IgD-negative memory B cell (primary cell): ENCODE results near the gene EVI2A. TPM values are rescaled to one million over a fixed set of nuclear protein-coding genes. Genes with fewer than 3 reads are reported as not detected.
"Not testable (repeated sequence)": the region's sequence is repeated elsewhere in the genome, so short reads cannot be mapped to it uniquely, and the experiment has no call there.

Experiments
- H3K27ac Mint-ChIP-seq, 3 donors: one replicate each; pipeline ENCODE4 v1.8.0; 2020 to 2022; ENCODE audit warnings: mild to moderate bottlenecking in 3 of 3, mixed read lengths in 3 of 3, moderate library complexity in 1 of 3
- H3K27me3 Mint-ChIP-seq: one replicate; pipeline ENCODE4 v1.8.0; 2021; ENCODE audit warnings: mixed read lengths
- H3K36me3 Mint-ChIP-seq: one replicate; pipeline ENCODE4 v1.8.0; 2020; ENCODE audit warnings: mild to moderate bottlenecking, mixed read lengths
- H3K4me1 Mint-ChIP-seq, 3 donors: one replicate each; pipeline ENCODE4 v1.8.0; 2020 to 2022; ENCODE audit warnings: mixed read lengths in 3 of 3, mild to moderate bottlenecking in 1 of 3
- H3K4me3 Mint-ChIP-seq, 4 donors: one replicate each; pipeline ENCODE4 v1.8.0; 2020 to 2022; ENCODE audit warnings: mild to moderate bottlenecking in 4 of 4, mixed read lengths in 4 of 4, moderate library complexity in 3 of 4
- H3K9me3 Mint-ChIP-seq, 3 donors: one replicate each; pipeline ENCODE4 v1.8.0; 2020 to 2021; ENCODE audit warnings: mixed read lengths in 3 of 3, mild to moderate bottlenecking in 1 of 3
- polyA plus RNA-seq: library from polyadenylated mRNA; unstranded; fragments of 300-500 nt; fragmentation: Illumina TruSeq; gene quantifications from one replicate; pipeline ENCODE4 v1.2.3, GENCODE V29; 2021

EVI2A gene, protein sequence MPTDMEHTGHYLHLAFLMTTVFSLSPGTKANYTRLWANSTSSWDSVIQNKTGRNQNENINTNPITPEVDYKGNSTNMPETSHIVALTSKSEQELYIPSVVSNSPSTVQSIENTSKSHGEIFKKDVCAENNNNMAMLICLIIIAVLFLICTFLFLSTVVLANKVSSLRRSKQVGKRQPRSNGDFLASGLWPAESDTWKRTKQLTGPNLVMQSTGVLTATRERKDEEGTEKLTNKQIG
- 30.2 TPM for polyA plus RNA-seq

DNA sequence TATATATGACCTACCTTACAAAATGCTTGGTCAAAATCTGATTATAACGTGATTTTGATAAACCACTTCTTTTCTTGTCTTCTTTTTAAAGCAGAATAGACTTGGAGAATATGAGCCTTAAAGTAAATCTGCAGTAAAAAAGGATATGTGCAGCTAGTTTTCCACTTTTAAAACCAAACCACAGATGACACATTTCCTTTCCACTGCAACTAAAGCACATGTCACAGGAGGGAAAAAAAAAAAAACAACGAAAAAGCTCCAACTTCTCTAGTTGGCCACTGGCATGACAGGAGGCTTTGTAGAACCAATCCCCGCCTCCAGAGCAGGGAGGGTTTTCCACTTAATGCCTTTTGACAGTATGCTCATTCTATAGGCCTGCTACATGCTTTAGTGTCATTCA, at the start of gene EVI2A:
EVI2A (minus strand) TSS at position 142 of the 400 bp plus-strand sequence. CDS start 2,609 bp downstream, outside the sequence.
- Mint-ChIP-seq H3K27me3 (no peaks in the 10 kb centered on the region), H3K9me3 (no peaks in the 10 kb centered on the region), H3K27ac (peak within 1 kb of the TSS; percentile 82 to 96 (median 93)), H3K4me1 (peaks cover 15 to 22% (median 19%) of the 10 kb centered on the region in 3 donors), H3K36me3 (peaks cover under 1% of the 10 kb centered on the region), H3K4me3 (peak within 1 kb of the TSS; percentile 93 to 95 (median 94))

DNA sequence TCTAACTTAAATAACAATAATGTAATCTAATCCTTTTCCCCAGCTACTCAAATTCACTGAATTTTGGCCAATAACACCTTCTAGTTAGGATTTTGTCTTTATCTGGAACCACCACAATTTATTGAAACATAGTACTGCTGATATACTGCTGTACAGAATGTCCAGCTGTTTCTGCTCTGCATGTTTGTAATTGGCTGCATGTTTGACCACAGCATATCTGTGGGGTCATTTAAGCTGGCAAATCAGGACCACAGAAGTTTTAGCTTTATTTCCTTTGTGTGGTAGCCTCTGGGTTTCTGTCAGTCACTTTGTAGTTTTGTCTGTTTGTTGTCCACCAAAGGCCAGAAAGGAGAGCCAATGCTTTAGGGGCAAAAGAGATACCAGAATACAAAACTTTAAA, 47.8 kb upstream of the EVI2A start:
- Mint-ChIP-seq H3K9me3 (no peaks in the 10 kb centered on the region), H3K36me3 (peaks cover 9% of the 10 kb centered on the region), H3K4me3 (peak overlapping the region in 1 of 4 donors; percentile 46), H3K27ac (peak overlapping the region in 1 of 3 donors; percentile 11), H3K27me3 (no peaks in the 10 kb centered on the region), H3K4me1 (peaks cover 24 to 28% (median 26%) of the 10 kb centered on the region in 3 donors)

DNA sequence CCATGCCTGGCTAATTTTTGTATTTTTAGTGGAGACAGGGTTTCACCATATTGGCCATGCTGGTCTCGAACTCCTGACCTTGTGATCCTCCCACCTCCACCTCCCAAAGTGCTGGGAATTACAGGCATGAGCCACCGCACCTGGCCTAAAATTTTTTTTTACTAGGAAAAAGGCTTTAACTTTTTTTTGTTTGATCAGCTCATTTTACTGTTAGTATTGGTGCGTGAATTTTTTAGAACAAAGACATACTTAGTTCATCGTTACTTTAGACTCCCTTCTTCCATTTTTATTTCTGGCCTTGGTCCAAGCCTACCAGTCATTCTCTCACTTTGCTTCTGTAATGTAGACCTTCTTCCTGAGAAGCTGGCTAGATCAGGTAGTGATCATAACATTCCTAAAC, 44.7 kb upstream of the EVI2A start:
- peaks cover 13% of the 10 kb centered on the region for H3K36me3 Mint-ChIP-seq
- H3K9me3 Mint-ChIP-seq: no peaks in the 10 kb centered on the region
- no peak overlapping the region for H3K27ac Mint-ChIP-seq
- peaks cover 10 to 17% (median 12%) of the 10 kb centered on the region in 3 donors for H3K4me1 Mint-ChIP-seq
- no peak overlapping the region for H3K4me3 Mint-ChIP-seq
- H3K27me3 Mint-ChIP-seq: no peaks in the 10 kb centered on the region

DNA sequence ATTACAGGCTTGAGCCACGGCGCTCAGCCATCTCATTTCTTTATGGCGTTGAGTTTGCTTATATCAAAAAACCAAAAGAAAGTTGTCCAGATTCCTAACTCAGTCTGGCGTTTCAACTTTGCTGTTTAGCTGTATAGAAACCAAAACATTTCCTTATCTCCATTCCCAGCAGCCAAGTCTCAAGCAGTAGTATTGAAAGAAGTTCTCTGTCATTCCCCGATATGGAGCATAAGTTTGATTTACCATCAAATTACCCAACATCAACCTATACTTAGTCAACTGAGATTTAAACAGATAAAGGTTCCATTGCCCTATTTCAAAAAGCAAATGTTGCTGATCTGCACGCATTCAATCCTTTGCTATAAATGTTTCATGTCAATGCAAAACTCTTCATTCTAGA, 42.6 kb upstream of the EVI2A start:
- Mint-ChIP-seq H3K36me3 (peaks cover 16% of the 10 kb centered on the region), H3K27ac (no peak overlapping the region), H3K9me3 (no peaks in the 10 kb centered on the region), H3K4me1 (peaks cover 0 to 6% (median 0%) of the 10 kb centered on the region in 3 donors), H3K27me3 (no peaks in the 10 kb centered on the region), H3K4me3 (no peak overlapping the region)

DNA sequence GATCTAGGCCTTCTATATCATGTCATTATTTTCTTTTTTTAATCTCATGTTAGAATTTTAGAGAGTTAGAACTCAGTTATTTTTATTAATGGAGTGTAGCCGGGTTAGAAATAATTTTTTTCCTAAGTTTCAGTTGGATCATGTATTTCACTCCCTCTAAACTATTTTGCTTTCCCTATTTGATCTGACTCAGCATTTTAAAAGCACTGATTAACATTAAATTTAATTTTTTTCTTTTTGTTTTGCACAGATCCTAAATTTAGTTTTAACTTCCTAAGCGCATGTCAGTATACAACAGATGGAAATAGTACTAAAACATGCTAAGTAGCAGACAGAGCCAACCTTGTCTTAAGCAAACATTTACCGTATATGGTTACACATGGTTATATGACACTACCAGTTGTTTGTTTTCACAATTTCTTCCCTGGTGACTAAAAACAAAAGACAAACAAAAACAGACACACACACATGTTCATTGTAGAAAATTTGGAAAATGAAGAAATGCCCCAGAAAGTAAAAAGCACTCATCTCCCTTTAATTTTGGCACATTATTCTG, 36.5 kb upstream of the EVI2A start:
- no peak overlapping the region for H3K27ac Mint-ChIP-seq
- H3K27me3 Mint-ChIP-seq: no peaks in the 10 kb centered on the region
- H3K4me1 Mint-ChIP-seq: no peaks in the 10 kb centered on the region
- no peaks in the 10 kb centered on the region for H3K9me3 Mint-ChIP-seq
- H3K4me3 Mint-ChIP-seq: no peak overlapping the region
- peaks cover 14% of the 10 kb centered on the region for H3K36me3 Mint-ChIP-seq

DNA sequence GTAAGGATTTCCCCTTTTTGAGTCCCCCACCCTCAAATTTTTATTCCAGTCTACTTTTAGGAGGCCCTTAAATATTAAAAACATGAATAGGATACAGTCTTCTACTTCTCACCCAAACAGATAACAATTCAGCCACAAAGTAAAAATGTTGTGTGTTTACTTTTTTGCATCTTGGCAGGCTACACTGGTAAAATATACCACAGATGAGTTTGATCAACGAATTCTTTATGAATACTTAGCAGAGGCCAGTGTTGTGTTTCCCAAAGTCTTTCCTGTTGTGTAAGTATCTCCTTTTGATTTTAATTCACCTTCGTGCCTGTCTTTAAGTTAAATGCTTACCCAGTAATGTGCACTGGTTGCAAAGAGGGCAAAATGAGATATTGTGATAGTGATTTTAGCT, 35.7 kb upstream of the EVI2A start:
- Mint-ChIP-seq H3K4me3 (no peak overlapping the region), H3K27ac (no peak overlapping the region), H3K4me1 (no peaks in the 10 kb centered on the region), H3K36me3 (peaks cover 13% of the 10 kb centered on the region), H3K9me3 (no peaks in the 10 kb centered on the region), H3K27me3 (no peaks in the 10 kb centered on the region)

DNA sequence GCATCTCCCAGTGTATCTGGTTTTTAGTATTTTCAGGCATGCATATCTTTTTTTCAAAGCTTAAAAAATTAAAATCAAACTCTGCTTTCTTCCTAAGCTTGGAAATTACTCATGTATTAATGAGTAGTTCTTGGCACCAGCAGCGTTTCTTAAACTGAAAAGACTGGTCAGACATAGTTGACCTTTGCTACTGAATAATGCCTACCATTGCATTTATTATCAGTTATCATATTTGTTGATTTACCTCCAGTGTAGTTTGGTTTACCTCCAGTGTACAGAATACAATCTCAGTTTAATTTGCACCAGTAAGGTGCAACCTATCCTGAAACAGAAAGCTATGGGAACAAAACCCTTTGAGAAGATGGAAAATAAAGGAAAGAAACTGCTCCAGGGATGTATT, 34.5 kb upstream of the EVI2A start:
- Mint-ChIP-seq H3K9me3 (no peaks in the 10 kb centered on the region), H3K4me1 (no peaks in the 10 kb centered on the region), H3K36me3 (peaks cover 10% of the 10 kb centered on the region), H3K4me3 (no peak overlapping the region), H3K27me3 (no peaks in the 10 kb centered on the region), H3K27ac (no peak overlapping the region)

DNA sequence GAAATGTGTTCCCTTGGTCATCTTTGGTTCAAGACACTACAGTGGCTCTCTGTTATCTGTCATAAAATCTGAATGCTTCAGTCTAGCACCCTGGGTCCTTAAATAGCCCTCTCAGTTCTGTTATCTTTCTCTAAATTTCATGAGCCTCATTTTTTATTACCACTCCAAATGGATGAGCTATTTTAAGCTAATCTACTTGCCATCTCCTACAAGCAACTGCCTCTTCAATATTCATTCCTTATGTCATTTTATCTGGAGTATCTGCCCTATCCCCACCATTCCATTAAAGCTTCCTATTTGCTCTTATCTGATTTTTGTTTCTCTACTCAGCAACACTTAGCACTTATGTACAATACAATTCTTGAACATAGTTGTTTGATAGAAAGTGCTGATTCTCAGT, 28.0 kb upstream of the EVI2A start:
- H3K9me3 Mint-ChIP-seq: no peaks in the 10 kb centered on the region

DNA sequence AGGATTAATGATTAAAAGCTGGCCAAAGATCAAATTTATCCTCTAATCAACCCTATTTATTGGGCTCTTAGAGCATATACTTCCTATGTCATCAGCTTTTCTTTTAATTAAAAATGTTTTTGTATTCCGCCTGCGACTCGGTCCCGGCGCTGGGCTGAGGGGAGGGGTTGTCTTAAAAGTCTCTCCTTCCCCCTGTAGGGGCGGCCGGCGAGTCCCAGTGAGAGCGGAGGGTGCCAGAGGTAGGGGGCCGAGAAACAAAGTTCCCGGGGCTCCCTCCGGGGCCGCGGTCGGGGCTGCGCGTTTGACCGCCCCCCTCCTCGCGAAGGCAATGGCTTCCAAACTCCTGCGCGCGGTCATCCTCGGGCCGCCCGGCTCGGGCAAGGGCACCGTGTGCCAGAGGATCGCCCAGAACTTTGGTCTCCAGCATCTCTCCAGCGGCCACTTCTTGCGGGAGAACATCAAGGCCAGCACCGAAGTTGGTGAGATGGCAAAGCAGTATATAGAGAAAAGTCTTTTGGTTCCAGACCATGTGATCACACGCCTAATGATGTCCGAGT, 23.8 kb upstream of the EVI2A start:
- H3K27ac Mint-ChIP-seq: not testable (repeated sequence)

More for the DNA sequence above, 28.0 kb upstream of the EVI2A start:
- no peak overlapping the region for H3K27ac Mint-ChIP-seq
- no peaks in the 10 kb centered on the region for H3K27me3 Mint-ChIP-seq
- H3K4me1 Mint-ChIP-seq: no peaks in the 10 kb centered on the region
- peaks cover 10% of the 10 kb centered on the region for H3K36me3 Mint-ChIP-seq
- H3K4me3 Mint-ChIP-seq: no peak overlapping the region

DNA sequence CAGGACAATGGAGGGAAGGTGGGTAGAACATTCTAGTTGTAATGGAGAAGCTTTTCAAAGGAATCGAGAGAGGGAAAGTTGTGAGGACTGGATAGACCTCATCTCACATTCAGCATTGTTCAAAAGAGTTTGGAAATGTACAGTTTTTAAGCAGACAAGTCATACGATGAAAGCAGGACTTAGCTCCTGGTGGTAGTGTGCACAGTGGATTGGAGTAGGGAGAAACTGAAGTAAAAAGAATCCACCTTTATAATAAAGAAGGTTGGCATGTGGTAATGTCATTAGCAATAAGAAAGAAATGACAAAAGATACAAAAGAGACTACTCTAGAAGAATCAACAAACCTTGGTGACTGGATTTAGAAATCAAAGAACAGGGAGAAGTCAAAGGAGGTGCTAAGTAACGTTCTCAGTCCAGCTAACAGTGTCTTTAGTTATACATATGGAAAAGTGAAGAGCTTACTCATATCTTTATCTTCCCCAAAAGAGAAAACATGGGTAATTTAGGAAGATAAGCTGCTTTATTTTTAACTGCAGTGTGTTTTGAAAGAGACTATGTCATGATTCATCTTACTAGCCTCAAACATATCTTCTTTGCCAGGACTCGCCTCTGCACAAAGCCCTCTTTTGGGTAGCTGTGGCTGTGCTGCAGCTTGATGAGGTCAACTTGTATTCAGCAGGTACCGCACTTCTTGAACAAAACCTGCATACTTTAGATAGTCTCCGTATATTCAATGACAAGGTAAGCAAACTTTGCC, 18.7 kb upstream of the EVI2A start:
- H3K27me3 Mint-ChIP-seq: no peaks in the 10 kb centered on the region
- peak overlapping the region in 1 of 3 donors; percentile 54 for H3K27ac Mint-ChIP-seq
- no peaks in the 10 kb centered on the region for H3K9me3 Mint-ChIP-seq
- no peaks in the 10 kb centered on the region for H3K4me1 Mint-ChIP-seq
- peaks cover 18% of the 10 kb centered on the region for H3K36me3 Mint-ChIP-seq
- no peak overlapping the region for H3K4me3 Mint-ChIP-seq

More for the DNA sequence above, 23.8 kb upstream of the EVI2A start:
- H3K4me3 Mint-ChIP-seq, H3K4me1 Mint-ChIP-seq, H3K9me3 Mint-ChIP-seq, H3K27me3 Mint-ChIP-seq: not testable (repeated sequence)
- H3K36me3 Mint-ChIP-seq: peaks cover 13% of the 10 kb centered on the region

DNA sequence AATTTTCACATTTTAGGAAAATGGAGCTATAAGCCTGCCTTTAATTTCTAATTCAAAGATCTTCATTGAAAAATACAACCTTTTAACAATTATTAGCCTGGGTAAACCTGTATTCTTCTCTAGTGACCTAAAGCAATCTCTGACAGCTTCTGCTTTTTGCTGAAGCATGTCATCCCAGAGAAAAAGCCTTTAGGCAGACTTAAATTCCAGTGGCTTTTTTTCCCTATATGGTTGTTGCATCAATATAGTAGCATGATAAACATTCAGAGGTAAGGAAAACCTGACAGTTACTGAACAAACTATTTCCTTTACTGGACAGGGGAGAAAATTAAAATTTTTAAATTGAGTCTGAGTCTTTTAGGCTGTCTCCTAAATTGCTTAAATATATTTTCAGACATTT, 7.8 kb upstream of the EVI2A start:
- Mint-ChIP-seq H3K9me3 (no peaks in the 10 kb centered on the region), H3K4me1 (peaks cover 0 to 6% (median 4%) of the 10 kb centered on the region in 3 donors), H3K27ac (no peak overlapping the region), H3K4me3 (no peak overlapping the region), H3K27me3 (no peaks in the 10 kb centered on the region), H3K36me3 (peaks cover 7% of the 10 kb centered on the region)

DNA sequence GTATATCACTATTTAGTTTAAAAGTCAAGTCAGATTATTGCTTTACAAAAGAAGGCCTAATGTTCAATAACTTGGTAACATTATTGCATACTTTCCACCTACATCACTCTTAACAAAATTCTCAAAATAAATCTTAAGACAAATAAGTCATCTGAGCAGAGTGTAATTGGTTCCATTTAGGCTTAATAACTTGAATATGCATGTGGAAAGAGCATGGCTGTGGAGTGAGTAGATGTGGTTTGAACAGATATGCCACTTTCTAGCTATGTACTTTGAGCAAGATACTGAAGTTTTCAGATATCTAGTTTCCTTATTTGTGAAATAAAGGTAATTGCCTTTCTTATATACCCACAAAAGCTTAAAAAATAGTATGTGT, 6.7 kb upstream of the EVI2A start:
- Mint-ChIP-seq H3K4me1 (peaks cover 0 to 10% (median 6%) of the 10 kb centered on the region in 3 donors), H3K27me3 (no peaks in the 10 kb centered on the region), H3K27ac (peak overlapping the region in 1 of 3 donors; percentile 40), H3K9me3 (no peaks in the 10 kb centered on the region), H3K36me3 (peaks cover 7% of the 10 kb centered on the region), H3K4me3 (no peak overlapping the region)

DNA sequence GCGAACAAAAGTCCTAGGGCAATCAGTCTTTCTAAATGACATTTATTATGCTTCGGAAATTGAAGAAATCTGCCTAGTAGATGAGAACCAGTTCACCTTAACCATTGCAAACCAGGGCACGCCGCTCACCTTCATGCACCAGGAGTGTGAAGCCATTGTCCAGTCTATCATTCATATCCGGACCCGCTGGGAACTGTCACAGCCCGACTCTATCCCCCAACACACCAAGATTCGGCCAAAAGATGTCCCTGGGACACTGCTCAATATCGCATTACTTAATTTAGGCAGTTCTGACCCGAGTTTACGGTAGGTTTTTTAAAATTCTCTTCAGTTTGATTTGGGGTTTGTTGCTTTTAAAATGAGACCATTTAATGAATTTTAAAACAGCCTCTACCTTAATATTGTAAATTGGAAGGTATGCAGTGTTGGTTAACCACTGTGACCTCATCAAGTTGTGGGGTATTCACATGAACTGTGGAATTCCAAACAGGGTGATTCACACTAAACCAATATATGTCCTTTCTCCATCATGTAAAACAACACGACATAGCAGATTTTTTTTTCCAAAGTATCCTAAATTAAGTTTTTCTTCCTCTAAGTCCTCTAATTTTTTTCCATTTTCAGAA, 6.2 kb upstream of the EVI2A start:
- no peaks in the 10 kb centered on the region for H3K9me3 Mint-ChIP-seq
- H3K27me3 Mint-ChIP-seq: no peaks in the 10 kb centered on the region
- no peak overlapping the region for H3K27ac Mint-ChIP-seq
- H3K4me1 Mint-ChIP-seq: peaks cover 0 to 12% (median 6%) of the 10 kb centered on the region in 3 donors
- peaks cover 7% of the 10 kb centered on the region for H3K36me3 Mint-ChIP-seq
- H3K4me3 Mint-ChIP-seq: no peak overlapping the region

DNA sequence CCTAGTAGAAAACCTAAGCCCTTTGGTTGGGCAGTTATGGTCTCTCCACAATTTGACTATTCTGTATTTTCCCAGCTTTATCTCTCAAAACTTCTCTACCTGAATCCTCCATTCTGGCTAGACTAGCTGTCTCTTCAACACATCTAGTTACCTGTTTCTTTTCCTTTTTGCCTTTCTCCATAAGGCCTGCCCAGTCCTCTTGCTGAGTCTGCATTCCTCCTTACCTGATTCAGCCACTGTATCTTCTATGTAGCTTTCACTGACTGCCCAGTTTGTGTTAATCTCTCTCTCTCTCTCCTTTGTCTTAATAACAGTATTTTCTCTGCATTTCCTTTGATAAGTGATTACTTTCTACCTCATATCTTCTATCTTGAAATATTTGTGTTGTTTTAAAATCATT, 2.1 kb upstream of the EVI2A start:
- peaks cover 4% of the 10 kb centered on the region for H3K36me3 Mint-ChIP-seq
- peaks cover 10 to 20% (median 12%) of the 10 kb centered on the region in 3 donors for H3K4me1 Mint-ChIP-seq

DNA sequence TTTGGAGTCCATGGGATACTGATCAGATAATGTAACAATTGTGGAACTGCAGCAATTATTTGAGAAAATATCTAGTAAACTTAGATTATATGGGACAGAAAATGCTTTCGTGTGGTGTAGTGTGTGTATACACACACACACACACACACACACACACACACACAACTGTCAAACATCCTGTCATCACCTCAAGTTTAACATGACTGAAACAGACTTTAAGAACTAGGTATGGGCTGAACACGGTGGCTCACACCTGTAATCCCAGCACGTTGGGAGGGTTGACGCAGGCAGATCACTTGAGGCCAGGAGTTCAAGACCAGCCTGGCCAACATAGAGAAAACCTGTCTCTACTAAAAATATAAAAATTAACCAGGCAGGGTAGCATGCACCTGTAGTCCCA, 544 bp upstream of the EVI2A start:
- peak overlapping the region; percentile 93 to 95 (median 94) for H3K4me3 Mint-ChIP-seq
- no peaks in the 10 kb centered on the region for H3K9me3 Mint-ChIP-seq
- H3K36me3 Mint-ChIP-seq: peaks cover 4% of the 10 kb centered on the region
- H3K27ac Mint-ChIP-seq: peak overlapping the region; percentile 82 to 96 (median 93)
- H3K4me1 Mint-ChIP-seq: peaks cover 13 to 21% (median 19%) of the 10 kb centered on the region in 3 donors
- H3K27me3 Mint-ChIP-seq: no peaks in the 10 kb centered on the region

More for the DNA sequence above, 2.1 kb upstream of the EVI2A start:
- no peaks in the 10 kb centered on the region for H3K9me3 Mint-ChIP-seq
- H3K27ac Mint-ChIP-seq: peak overlapping the region; percentile 1 to 6 (median 5)
- H3K4me3 Mint-ChIP-seq: peak overlapping the region in 1 of 4 donors; percentile 11
- H3K27me3 Mint-ChIP-seq: no peaks in the 10 kb centered on the region
